ENCODE measurements around the gene NEK6. TPM values are rescaled to one million over a fixed set of nuclear protein-coding genes. Genes with fewer than 3 reads are reported as not detected.

NEK6 gene
- total RNA-seq, 2 donors from 2014 or later, result 15.5 to 23.6 TPM

DNA sequence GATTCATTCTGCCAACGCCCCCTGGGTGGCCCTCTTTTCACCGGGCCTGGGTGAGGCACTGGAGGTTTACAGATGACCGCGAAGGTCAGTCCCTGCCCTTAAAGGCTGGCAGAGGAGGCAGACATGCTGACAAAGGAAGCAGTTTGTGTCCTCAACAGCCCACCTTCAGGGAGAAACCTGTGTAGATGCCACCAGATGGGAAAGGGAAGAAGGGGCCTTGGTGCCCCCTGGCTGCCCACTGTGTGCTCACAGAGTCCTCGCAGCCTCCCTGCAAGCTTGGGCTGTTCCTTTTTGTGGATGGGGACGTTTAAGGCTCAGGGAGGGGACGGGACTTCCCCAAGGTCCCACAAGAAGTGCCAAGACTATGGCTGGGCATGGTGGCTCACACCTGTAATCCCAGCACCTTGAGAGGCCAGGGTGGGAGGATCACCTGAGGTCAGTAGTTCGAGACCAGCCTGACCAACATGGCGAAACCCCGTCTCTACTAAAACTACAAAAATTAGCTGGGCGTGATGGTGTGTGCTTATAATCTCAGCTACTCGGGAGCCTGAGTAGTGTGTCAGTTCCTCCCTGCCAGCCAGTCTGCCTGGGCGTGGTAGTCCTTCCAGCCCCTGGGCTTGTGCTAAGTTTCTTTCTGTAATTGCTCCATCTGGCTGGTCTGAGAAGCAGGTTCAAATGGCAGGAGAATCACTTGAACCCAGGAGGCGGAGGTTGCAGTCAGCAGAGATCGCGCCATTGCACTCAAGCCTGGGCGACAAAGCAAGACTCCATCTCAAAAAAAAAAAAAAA lies 36.2 kb downstream of the NEK6 start:
- 76 to 84% methylated on average over 10 to 17 of the region's 17 CpGs for WGBS, 2 donors
- no peaks in the 10 kb centered on the region for H3K9me3 ChIP-seq
- DNase-seq (no peak), ATAC-seq (no peak)
- H3K27me3 ChIP-seq, result no peaks in the 10 kb centered on the region
- no peak for TF ChIP-seq POLR2A (IDR thresholded peaks at IDR 0.05)
- TF ChIP-seq, protein P1, sequence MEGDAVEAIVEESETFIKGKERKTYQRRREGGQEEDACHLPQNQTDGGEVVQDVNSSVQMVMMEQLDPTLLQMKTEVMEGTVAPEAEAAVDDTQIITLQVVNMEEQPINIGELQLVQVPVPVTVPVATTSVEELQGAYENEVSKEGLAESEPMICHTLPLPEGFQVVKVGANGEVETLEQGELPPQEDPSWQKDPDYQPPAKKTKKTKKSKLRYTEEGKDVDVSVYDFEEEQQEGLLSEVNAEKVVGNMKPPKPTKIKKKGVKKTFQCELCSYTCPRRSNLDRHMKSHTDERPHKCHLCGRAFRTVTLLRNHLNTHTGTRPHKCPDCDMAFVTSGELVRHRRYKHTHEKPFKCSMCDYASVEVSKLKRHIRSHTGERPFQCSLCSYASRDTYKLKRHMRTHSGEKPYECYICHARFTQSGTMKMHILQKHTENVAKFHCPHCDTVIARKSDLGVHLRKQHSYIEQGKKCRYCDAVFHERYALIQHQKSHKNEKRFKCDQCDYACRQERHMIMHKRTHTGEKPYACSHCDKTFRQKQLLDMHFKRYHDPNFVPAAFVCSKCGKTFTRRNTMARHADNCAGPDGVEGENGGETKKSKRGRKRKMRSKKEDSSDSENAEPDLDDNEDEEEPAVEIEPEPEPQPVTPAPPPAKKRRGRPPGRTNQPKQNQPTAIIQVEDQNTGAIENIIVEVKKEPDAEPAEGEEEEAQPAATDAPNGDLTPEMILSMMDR (IDR thresholded peaks at IDR 0.05), result no peak
- intact Hi-C loops (cut with DNase I), result no loop called here
- no peak overlapping the region for H3K4me3 ChIP-seq
- no peak overlapping the region for H3K27ac ChIP-seq
- H3K4me1 ChIP-seq, result peaks cover 61% of the 10 kb centered on the region
- H3K36me3 ChIP-seq (replicated peaks in 1 of 2; ENCODE audit: insufficient read depth in 1 of 2, low read depth in 2 of 2), result no peaks in the 10 kb centered on the region

GRCh38 chr9:124295159-124295794 lies 37.5 kb downstream of the NEK6 start:
- no peaks in the 10 kb centered on the region for H3K9me3 ChIP-seq
- ATAC-seq (no peak), DNase-seq (no peak)
- no peaks in the 10 kb centered on the region for H3K36me3 ChIP-seq (replicated peaks in 1 of 2; ENCODE audit: insufficient read depth in 1 of 2, low read depth in 2 of 2)
- intact Hi-C loops (cut with DNase I), result no loop called here
- H3K27me3 ChIP-seq, result no peaks in the 10 kb centered on the region
- H3K4me3 ChIP-seq, result no peak overlapping the region
- WGBS, 2 donors, result 67 to 91% methylated on average over 9 to 18 of the region's 18 CpGs
- H3K27ac ChIP-seq, result peak overlapping the region in 3 of 4 donors; percentile 69 to 85 (median 83)
- TF ChIP-seq, protein P1 (IDR thresholded peaks at IDR 0.05), result no peak
- TF ChIP-seq POLR2A (IDR thresholded peaks at IDR 0.05), result no peak
- H3K4me1 ChIP-seq, result peaks cover 58% of the 10 kb centered on the region

- intact Hi-C loops (cut with DNase I), result no loop called here
- Histone ChIP-seq H3K4me3 (no peak overlapping the region), H3K36me3 (replicated peaks in 1 of 2; ENCODE audit: insufficient read depth in 1 of 2, low read depth in 2 of 2) (no peaks in the 10 kb centered on the region), H3K4me1 (peaks cover 53% of the 10 kb centered on the region), H3K27ac (peak overlapping the region; percentile 9 to 85 (median 76)), H3K27me3 (no peaks in the 10 kb centered on the region), H3K9me3 (no peaks in the 10 kb centered on the region)
- WGBS, 2 donors, result 40 to 53% methylated on average over 7 to 8 of the region's 8 CpGs
- DNase-seq, result no peak
- no peak for ATAC-seq
- TF ChIP-seq POLR2A (IDR thresholded peaks at IDR 0.05), result no peak
- TF ChIP-seq, protein P1 (IDR thresholded peaks at IDR 0.05), result no peak
Measured at GRCh38 chr9:124296094-124296493, 38.3 kb downstream of the NEK6 start.

DNA sequence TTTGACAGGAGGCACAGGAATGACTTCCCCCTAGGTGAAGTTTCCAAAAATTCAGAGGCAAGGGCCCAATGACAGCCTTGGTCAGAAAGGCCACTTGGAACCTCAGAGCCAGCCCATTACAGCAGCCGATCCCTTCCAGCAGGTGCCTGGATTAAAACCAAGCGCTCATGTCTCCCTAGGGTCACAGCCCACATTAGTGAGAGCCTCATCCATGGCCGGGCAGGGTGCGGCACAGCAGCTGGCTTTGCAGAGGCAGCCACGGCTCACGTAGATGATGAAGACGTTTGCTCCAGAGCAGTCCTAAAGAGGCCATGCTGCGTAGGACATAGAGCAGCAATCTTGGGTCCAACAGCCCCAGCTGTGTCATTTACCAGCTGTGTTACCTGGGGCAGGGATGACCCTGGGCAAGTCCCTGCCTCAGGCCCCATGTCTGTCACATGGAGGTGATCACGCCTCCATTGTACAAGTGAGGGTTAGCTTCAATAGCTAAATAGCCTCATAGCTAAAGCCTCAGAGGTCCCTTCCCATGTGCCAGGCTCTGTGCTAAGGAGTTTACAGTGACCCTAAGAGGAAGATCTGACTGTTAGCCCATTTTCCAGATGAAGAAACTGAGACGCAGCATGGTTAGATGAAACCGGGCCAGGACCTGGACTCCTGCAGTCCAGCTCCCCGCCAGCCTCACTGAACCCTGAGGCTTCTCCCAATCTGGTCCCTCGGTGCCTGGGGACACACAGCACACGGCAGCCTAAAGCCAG lies 39.2 kb downstream of the NEK6 start:
- ATAC-seq, result no peak
- Histone ChIP-seq H3K4me1 (peaks cover 49% of the 10 kb centered on the region), H3K4me3 (no peak overlapping the region), H3K36me3 (replicated peaks in 1 of 2; ENCODE audit: insufficient read depth in 1 of 2, low read depth in 2 of 2) (no peaks in the 10 kb centered on the region), H3K27ac (peak overlapping the region; percentile 9 to 85 (median 76)), H3K27me3 (no peaks in the 10 kb centered on the region), H3K9me3 (no peaks in the 10 kb centered on the region)
- 75 to 83% methylated on average over 4 to 14 of the region's 14 CpGs for WGBS, 2 donors
- intact Hi-C loops (cut with DNase I), result no loop called here
- TF ChIP-seq, protein P1 (IDR thresholded peaks at IDR 0.05), result no peak
- TF ChIP-seq POLR2A (IDR thresholded peaks at IDR 0.05), result no peak
- no peak for DNase-seq

All from body of pancreas (tissue), 4 donors.